Esophagus squamous epithelium (tissue), 5 donors: ENCODE data around the gene LIMA1. TPM values are rescaled to one million over a fixed set of nuclear protein-coding genes. Genes with fewer than 3 reads are reported as not detected.

ENCODE experiments used
- DNase-seq: peaks from one replicate; lab custom pipeline; 2025; lab: John Stamatoyannopoulos, UW
- H3K27ac ChIP-seq, 4 donors: fragments of 200-600 bp; sonication (generic); one replicate each; pipeline ENCODE4 v1.5.1; 2016 to 2019; ENCODE audit warnings: mild to moderate bottlenecking in 1 of 4
- H3K27me3 ChIP-seq, 4 donors: fragments of 200-600 bp; sonication (generic); 1 replicate in 3 of 4; 2 replicates in 1 of 4; pipeline versions ENCODE4 v1.5.1 to v1.6.0; 2017 to 2021; ENCODE audit warnings: antibody characterized with exemption in 1 of 4
- H3K36me3 ChIP-seq, 3 donors: fragments of 200-600 bp; sonication (generic); one replicate each; pipeline ENCODE4 v1.5.1; 2016 to 2019
- H3K4me1 ChIP-seq, 3 donors: fragments of 200-600 bp; sonication (generic); one replicate each; pipeline ENCODE4 v1.5.1; 2017 to 2019
- H3K4me3 ChIP-seq, 4 donors: fragments of 200-600 bp; sonication (generic); 1 replicate in 3 of 4; 2 replicates in 1 of 4; pipeline ENCODE4 v1.5.1; 2016 to 2019; ENCODE audit warnings: mild to moderate bottlenecking in 2 of 4, moderate library complexity in 1 of 4
- H3K9me3 ChIP-seq, 3 donors: fragments of 200-600 bp; sonication (generic); one replicate each; pipeline ENCODE4 v1.5.1; 2016 to 2019
- POLR2A ChIP-seq, 4 donors: fragments of 450-650 bp; IDR thresholded peaks; one replicate each; pipeline ENCODE4 v1.6.1; 2017; ENCODE audit warnings: antibody characterized with exemption in 4 of 4, mild to moderate bottlenecking in 4 of 4, moderate library complexity in 3 of 4
- WGBS, 2 donors: methylation state at CpG; one replicate each; pipeline ENCODE4 v1.1.5; 2018; 5-methylcytosine and 5-hydroxymethylcytosine counted together
- intact Hi-C: fragments of 100-400 bp; cut with DNase I; formaldehyde crosslinking; loops from one replicate; pipeline ENCODE4 v1.15.0; 2022
- total RNA-seq, 4 donors: library from RNA; depleted of rRNA; stranded (reverse); fragments of >200 nt; gene quantifications; one replicate each; pipeline ENCODE4 v1.1.0, GENCODE V29; 2016
- TF ChIP-seq, protein P1 (sequence below), 6 experiments: fragments of 450-650 bp in 4 of 6; fragments of 200-600 bp in 2 of 6; sonication (generic) in 2 of 6; IDR thresholded peaks; one replicate each; pipeline ENCODE4 v1.5.1; 2016 to 2019; ENCODE audit warnings: antibody characterized with exemption in 6 of 6, mild to moderate bottlenecking in 4 of 6, moderate library complexity in 4 of 6
- donor health status: DM: yes; HTN: yes; CAD: no.

The LIMA1 gene
- total RNA-seq, 4 donors from 2014 or later, result 48.0 to 70.0 (median 62.7) TPM

DNA sequence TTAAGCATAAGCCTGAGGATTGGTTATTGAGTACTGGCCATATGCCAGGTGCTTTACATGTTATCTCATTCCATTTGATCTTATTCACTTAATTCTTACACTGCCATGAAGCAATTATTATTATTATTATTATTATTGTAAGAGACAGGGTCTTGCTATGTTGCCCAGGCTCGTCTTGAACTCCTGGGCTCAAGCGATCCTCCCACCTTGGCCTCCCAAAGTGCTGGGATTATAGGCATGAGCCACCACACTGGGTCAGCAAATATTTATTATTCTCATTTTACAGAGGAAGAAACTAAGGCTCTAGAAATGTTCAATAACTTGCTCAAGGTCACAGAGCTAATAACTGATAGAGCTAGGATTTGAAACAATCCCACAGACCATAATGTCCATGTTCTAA is 14.8 kb downstream of the LIMA1 start:
- H3K27ac ChIP-seq, result no peak overlapping the region
- 87 to 96% methylated on average over 2 of the region's 2 CpGs for whole genome bisulfite sequencing, 2 donors
- H3K36me3 ChIP-seq, result no peaks in the 10 kb centered on the region
- no peak overlapping the region for H3K4me3 ChIP-seq
- no peaks in the 10 kb centered on the region for H3K9me3 ChIP-seq
- intact Hi-C loops, result no loop called here
- no peak for TF ChIP-seq POLR2A (IDR thresholded peaks at IDR 0.05)
- TF ChIP-seq, protein P1, sequence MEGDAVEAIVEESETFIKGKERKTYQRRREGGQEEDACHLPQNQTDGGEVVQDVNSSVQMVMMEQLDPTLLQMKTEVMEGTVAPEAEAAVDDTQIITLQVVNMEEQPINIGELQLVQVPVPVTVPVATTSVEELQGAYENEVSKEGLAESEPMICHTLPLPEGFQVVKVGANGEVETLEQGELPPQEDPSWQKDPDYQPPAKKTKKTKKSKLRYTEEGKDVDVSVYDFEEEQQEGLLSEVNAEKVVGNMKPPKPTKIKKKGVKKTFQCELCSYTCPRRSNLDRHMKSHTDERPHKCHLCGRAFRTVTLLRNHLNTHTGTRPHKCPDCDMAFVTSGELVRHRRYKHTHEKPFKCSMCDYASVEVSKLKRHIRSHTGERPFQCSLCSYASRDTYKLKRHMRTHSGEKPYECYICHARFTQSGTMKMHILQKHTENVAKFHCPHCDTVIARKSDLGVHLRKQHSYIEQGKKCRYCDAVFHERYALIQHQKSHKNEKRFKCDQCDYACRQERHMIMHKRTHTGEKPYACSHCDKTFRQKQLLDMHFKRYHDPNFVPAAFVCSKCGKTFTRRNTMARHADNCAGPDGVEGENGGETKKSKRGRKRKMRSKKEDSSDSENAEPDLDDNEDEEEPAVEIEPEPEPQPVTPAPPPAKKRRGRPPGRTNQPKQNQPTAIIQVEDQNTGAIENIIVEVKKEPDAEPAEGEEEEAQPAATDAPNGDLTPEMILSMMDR (IDR thresholded peaks at IDR 0.05), result no peak
- DNase-seq, result no peak
- no peaks in the 10 kb centered on the region for H3K27me3 ChIP-seq
- H3K4me1 ChIP-seq, result peaks cover 0 to 33% (median 15%) of the 10 kb centered on the region in 3 donors

DNA sequence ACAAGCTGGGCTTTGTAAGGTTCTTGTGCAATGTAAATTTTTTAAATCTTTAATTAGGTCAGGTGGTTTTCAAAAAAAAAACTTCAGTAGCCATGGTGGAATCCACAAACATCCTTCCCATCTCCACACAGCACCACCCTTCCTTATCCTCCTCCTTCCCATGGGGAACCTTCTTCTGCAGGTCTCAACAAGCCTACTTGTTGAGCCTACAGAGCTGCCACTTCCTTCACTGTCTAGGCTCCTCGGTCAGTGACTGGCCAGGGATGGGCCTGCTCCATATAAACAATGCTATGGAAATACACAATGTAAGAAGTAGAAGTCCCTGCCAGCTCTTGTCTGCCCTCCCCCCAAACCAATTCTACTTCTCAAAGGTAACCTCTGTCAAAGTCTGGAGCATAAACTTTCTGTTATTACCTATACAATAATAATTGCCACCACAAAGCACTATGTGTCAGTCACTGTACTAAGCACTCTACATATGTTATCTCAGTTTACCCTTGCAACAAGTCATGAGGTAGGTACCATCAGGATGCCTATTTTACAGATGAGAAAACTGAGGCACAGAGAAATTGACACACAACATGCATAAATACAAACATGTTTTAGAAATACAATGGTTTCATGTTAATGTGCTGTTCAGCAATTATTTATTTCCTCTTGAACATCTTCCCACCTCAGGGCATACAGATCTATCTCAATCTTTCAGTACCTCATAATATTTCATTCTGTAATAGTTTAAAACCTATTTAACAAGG is 17.4 kb downstream of the LIMA1 start:
- peak overlapping the region in 1 of 4 donors; percentile 36 for H3K27ac ChIP-seq
- TF ChIP-seq, protein P1 (IDR thresholded peaks at IDR 0.05), result no peak
- WGBS, 2 donors, result 27 to 38% methylated on average over 1 of the region's 1 CpG
- DNase-seq, result no peak
- intact Hi-C loops, result no loop called here
- H3K27me3 ChIP-seq, result no peaks in the 10 kb centered on the region
- no peaks in the 10 kb centered on the region for H3K36me3 ChIP-seq
- H3K4me1 ChIP-seq, result peaks cover 0 to 13% (median 9%) of the 10 kb centered on the region in 3 donors
- H3K4me3 ChIP-seq, result no peak overlapping the region
- H3K9me3 ChIP-seq, result no peaks in the 10 kb centered on the region

DNA sequence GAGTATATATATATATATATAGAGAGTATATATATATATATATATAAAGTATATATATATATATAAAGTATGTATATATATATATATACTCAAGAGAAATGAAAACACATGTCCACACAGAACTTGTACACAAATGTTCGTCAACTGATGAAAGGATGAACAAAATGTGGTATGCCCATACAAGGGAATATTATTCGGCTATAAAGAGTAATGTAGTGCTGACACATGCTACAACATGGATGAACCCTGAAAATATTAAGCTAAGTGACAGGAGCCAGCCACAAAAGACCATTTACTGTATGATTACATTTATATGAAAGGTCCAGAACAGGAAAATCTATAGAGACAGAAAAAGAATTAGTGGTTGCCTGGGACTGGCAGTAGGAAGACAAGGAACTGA is 19.5 kb downstream of the LIMA1 start:
- intact Hi-C loops, result no loop called here
- TF ChIP-seq POLR2A (IDR thresholded peaks at IDR 0.05), result no peak
- TF ChIP-seq, protein P1 (IDR thresholded peaks at IDR 0.05), result no peak
- H3K9me3 ChIP-seq, result no peaks in the 10 kb centered on the region
- peaks cover 0 to 31% (median 24%) of the 10 kb centered on the region in 3 donors for H3K4me1 ChIP-seq
- no peak overlapping the region for H3K4me3 ChIP-seq
- H3K36me3 ChIP-seq, result no peaks in the 10 kb centered on the region
- WGBS, 2 donors, result 95 to 97% methylated on average over 2 of the region's 2 CpGs
- no peak overlapping the region for H3K27ac ChIP-seq
- DNase-seq, result no peak
- no peaks in the 10 kb centered on the region for H3K27me3 ChIP-seq

GRCh38 chr12:50261654-50262053 is 21.7 kb downstream of the LIMA1 start:
- H3K4me1 ChIP-seq, result peaks cover 7 to 51% (median 39%) of the 10 kb centered on the region in 3 donors
- intact Hi-C loops, result no loop called here
- H3K4me3 ChIP-seq, result no peak overlapping the region
- no peak for DNase-seq
- no peak overlapping the region for H3K27ac ChIP-seq
- no peaks in the 10 kb centered on the region for H3K27me3 ChIP-seq
- 57 to 93% methylated on average over 3 of the region's 3 CpGs for WGBS, 2 donors
- TF ChIP-seq POLR2A (IDR thresholded peaks at IDR 0.05), result no peak
- TF ChIP-seq, protein P1 (IDR thresholded peaks at IDR 0.05), result no peak
- no peaks in the 10 kb centered on the region for H3K36me3 ChIP-seq
- no peaks in the 10 kb centered on the region for H3K9me3 ChIP-seq

DNA sequence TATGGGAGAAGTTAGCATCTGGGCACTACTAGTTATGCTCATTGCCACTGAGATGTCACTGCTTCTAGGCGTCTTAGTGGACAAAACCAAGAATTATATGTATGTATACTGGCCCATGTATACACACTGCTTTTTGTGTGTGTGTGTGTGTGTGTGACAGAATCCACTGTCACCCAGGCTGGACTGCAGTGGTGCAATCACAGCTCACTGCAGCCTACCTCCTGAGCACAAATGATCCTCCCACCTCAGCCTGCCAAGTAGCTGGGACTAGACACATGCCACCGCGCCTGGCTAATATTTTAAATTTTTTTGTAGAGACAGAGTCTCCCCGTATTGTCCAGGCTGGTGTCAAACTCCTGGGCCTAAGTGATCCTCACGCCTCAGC is 25.2 kb downstream of the LIMA1 start:
- H3K4me1 ChIP-seq, result peaks cover 7 to 52% (median 43%) of the 10 kb centered on the region in 3 donors
- peak overlapping the region in 1 of 4 donors; percentile 2 for H3K4me3 ChIP-seq
- 51 to 60% methylated on average over 5 of the region's 5 CpGs for WGBS, 2 donors
- H3K27me3 ChIP-seq, result no peaks in the 10 kb centered on the region
- no peak for DNase-seq
- H3K36me3 ChIP-seq, result no peaks in the 10 kb centered on the region
- H3K27ac ChIP-seq, result peak overlapping the region; percentile 59 to 74 (median 68)
- intact Hi-C loops, result no loop called here
- H3K9me3 ChIP-seq, result no peaks in the 10 kb centered on the region
- TF ChIP-seq, protein P1 (IDR thresholded peaks at IDR 0.05), result no peak
- TF ChIP-seq POLR2A (IDR thresholded peaks at IDR 0.05), result no peak
